ENCODE results near the gene ZNF574. TPM values are rescaled to one million over a fixed set of nuclear protein-coding genes. Genes with fewer than 3 reads are reported as not detected.
A peak's percentile ranks its signal among the peaks of the same experiment; 100 is the strongest.

ZNF574 gene
- total and polyA plus RNA-seq, 2 donors (not counting 1 experiment from before 2014, with no cell fraction given): 5.1 to 9.9 TPM

- no peak overlapping the region for H3K27ac ChIP-seq (ENCODE audit: insufficient read depth, low read length)
- TF ChIP-seq EZH2 (IDR thresholded peaks at IDR 0.05; ENCODE audit: low read length, missing control alignments) (no peak), CTCF (conservative IDR thresholded peaks at IDR 0.05 in 1 of 2, IDR thresholded peaks at IDR 0.05 in 1 of 2; ENCODE audit: low read depth in 1 of 2, low read length in 2 of 2) (no peak)
- H3K27me3 ChIP-seq (ENCODE audit: control insufficient read depth, insufficient read depth, low read length): peaks cover 17% of the 10 kb centered on the region
- no peak overlapping the region for H3K4me2 ChIP-seq (ENCODE audit: extremely low read depth, insufficient read depth, low read length)
- no peak overlapping the region for H3K9ac ChIP-seq (ENCODE audit: insufficient read depth, low read length)
- no peaks in the 10 kb centered on the region for H4K20me1 ChIP-seq (ENCODE audit: control insufficient read depth, extremely low read depth, insufficient read depth, low read length)
- DNase-seq (ENCODE audit: low read depth in 2 of 2): no peak
- H3K4me1 ChIP-seq (ENCODE audit: control insufficient read depth, extremely low read depth, insufficient read depth, low read length): peaks cover 4% of the 10 kb centered on the region
- no peak overlapping the region for H2AFZ ChIP-seq (ENCODE audit: low read length)
- peaks cover 2% of the 10 kb centered on the region for H3K79me2 ChIP-seq (ENCODE audit: control insufficient read depth, insufficient read depth, low read length)
- H3K4me3 ChIP-seq (replicated peaks in 1 of 4; ENCODE audit: control extremely low read depth in 1 of 4, insufficient read depth in 1 of 4, low read depth in 3 of 4, low read length in 4 of 4): no peak overlapping the region
- H3K36me3 ChIP-seq (ENCODE audit: control insufficient read depth, insufficient read depth, low read length): no peaks in the 10 kb centered on the region
- no peaks in the 10 kb centered on the region for H3K9me3 ChIP-seq (ENCODE audit: control insufficient read depth, insufficient read depth, low read depth, low read length)
These were observed 4.7 kb upstream of the ZNF574 start for GRCh38 chr19:42071247-42071646.

DNA sequence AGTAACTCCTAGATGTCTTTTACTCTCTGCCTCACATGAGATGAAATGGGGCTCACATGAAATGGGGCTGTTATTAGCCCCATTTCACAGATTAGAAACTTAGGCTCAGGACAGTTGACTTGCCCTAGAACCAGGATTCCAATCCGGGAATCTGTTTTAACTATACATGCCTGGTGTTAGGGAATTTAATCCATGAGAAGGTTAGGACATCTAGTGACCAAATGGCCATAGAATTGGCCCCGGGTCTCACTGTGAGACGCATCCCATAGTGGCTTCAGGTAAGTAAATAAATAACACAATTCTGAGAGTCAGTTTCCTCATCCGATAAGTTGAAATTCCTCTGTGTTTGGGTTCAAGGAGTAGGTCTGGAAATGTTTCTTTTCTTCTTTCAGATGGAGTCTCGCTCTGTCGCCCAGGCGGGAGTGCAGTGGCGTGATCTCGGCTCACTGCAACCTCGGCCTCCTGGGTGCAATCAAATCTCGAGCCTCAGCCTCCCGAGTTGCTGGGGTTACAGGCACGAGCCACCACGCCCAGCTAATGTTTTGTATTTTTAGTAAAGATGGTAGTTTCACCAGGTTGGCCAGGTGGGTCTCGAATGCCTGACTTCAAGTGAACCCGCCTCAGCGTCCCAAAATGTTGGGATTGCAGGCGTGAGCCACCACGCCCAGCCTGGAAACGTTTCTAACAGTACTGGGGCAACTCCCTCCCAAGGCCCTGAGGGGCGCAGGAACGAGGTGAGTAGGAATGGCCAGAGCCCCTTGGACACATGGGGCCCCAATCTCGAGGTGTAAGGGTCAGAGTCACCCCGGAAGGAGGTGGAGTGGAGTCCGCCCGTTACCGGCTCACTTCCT, 1.2 kb upstream of the ZNF574 start:
- H3K4me1 ChIP-seq (ENCODE audit: control insufficient read depth, extremely low read depth, insufficient read depth, low read length): peaks cover 4% of the 10 kb centered on the region
- H3K27ac ChIP-seq (ENCODE audit: insufficient read depth, low read length): peak overlapping the region; percentile 99
- peaks cover 1% of the 10 kb centered on the region for H4K20me1 ChIP-seq (ENCODE audit: control insufficient read depth, extremely low read depth, insufficient read depth, low read length)
- peaks cover 10% of the 10 kb centered on the region for H3K36me3 ChIP-seq (ENCODE audit: control insufficient read depth, insufficient read depth, low read length)
- H2AFZ ChIP-seq (ENCODE audit: low read length): peak overlapping the region; percentile 90
- TF ChIP-seq EZH2 (IDR thresholded peaks at IDR 0.05; ENCODE audit: low read length, missing control alignments) (no peak), CTCF (conservative IDR thresholded peaks at IDR 0.05 in 1 of 2, IDR thresholded peaks at IDR 0.05 in 1 of 2; ENCODE audit: low read depth in 1 of 2, low read length in 2 of 2) (no peak)
- no peaks in the 10 kb centered on the region for H3K27me3 ChIP-seq (ENCODE audit: control insufficient read depth, insufficient read depth, low read length)
- peaks cover 35% of the 10 kb centered on the region for H3K79me2 ChIP-seq (ENCODE audit: control insufficient read depth, insufficient read depth, low read length)
- DNase-seq (ENCODE audit: low read depth in 2 of 2): no peak
- H3K4me2 ChIP-seq (ENCODE audit: extremely low read depth, insufficient read depth, low read length): peak overlapping the region; percentile 87
- peak overlapping the region; percentile 93 for H3K9ac ChIP-seq (ENCODE audit: insufficient read depth, low read length)
- H3K4me3 ChIP-seq (replicated peaks in 1 of 4; ENCODE audit: control extremely low read depth in 1 of 4, insufficient read depth in 1 of 4, low read depth in 3 of 4, low read length in 4 of 4): peak overlapping the region; percentile 79 to 96 (median 84)
- no peaks in the 10 kb centered on the region for H3K9me3 ChIP-seq (ENCODE audit: control insufficient read depth, insufficient read depth, low read depth, low read length)

GRCh38 chr19:42075364-42075615, 676 bp upstream of the ZNF574 start:
- Histone ChIP-seq H3K4me1 (ENCODE audit: control insufficient read depth, extremely low read depth, insufficient read depth, low read length) (peaks cover 4% of the 10 kb centered on the region), H3K36me3 (ENCODE audit: control insufficient read depth, insufficient read depth, low read length) (peaks cover 14% of the 10 kb centered on the region), H3K9ac (ENCODE audit: insufficient read depth, low read length) (peak overlapping the region; percentile 93), H3K79me2 (ENCODE audit: control insufficient read depth, insufficient read depth, low read length) (peaks cover 39% of the 10 kb centered on the region), H3K9me3 (ENCODE audit: control insufficient read depth, insufficient read depth, low read depth, low read length) (no peaks in the 10 kb centered on the region), H3K27ac (ENCODE audit: insufficient read depth, low read length) (peak overlapping the region; percentile 99), H4K20me1 (ENCODE audit: control insufficient read depth, extremely low read depth, insufficient read depth, low read length) (peaks cover 1% of the 10 kb centered on the region), H3K27me3 (ENCODE audit: control insufficient read depth, insufficient read depth, low read length) (no peaks in the 10 kb centered on the region), H3K4me3 (replicated peaks in 1 of 4; ENCODE audit: control extremely low read depth in 1 of 4, insufficient read depth in 1 of 4, low read depth in 3 of 4, low read length in 4 of 4) (peak overlapping the region; percentile 79 to 96 (median 84)), H3K4me2 (ENCODE audit: extremely low read depth, insufficient read depth, low read length) (peak overlapping the region; percentile 87), H2AFZ (ENCODE audit: low read length) (peak overlapping the region; percentile 90)
- TF ChIP-seq CTCF (conservative IDR thresholded peaks at IDR 0.05 in 1 of 2, IDR thresholded peaks at IDR 0.05 in 1 of 2; ENCODE audit: low read depth in 1 of 2, low read length in 2 of 2) (no peak), EZH2 (IDR thresholded peaks at IDR 0.05; ENCODE audit: low read length, missing control alignments) (no peak)
- no peak for DNase-seq (ENCODE audit: low read depth in 2 of 2)

Data from fibroblast of lung (primary cell).